ENCODE data around the gene NMNAT3. TPM values are rescaled to one million over a fixed set of nuclear protein-coding genes. Genes with fewer than 3 reads are reported as not detected.

The NMNAT3 gene
- total and polyA plus RNA-seq, 4 donors, result 3.4 to 13.1 (median 8.9) TPM

- ATAC-seq (ENCODE audit: low FRiP score) (no peak), DNase-seq (no peak)
- Histone ChIP-seq H3K4me1 (ENCODE audit: control insufficient read depth in 1 of 2, insufficient read depth in 2 of 2, low read length in 2 of 2) (no peaks in the 10 kb centered on the region), H3K9me3 (ENCODE audit: control insufficient read depth, low read length) (no peaks in the 10 kb centered on the region), H3K27ac (ENCODE audit: low read depth in 1 of 2, low read length in 2 of 2) (no peak overlapping the region), H3K36me3 (ENCODE audit: control insufficient read depth in 1 of 2, insufficient read depth in 2 of 2, low read length in 1 of 2) (no peaks in the 10 kb centered on the region), H3K27me3 (ENCODE audit: control insufficient read depth in 1 of 2, insufficient read depth in 2 of 2, low read length in 1 of 2) (no peaks in the 10 kb centered on the region), H3K4me3 (ENCODE audit: low read length in 2 of 2) (no peak overlapping the region)
- 57 to 58% methylated on average over 5 of the region's 5 CpGs for WGBS, 2 donors
- intact Hi-C loops (cut with DNase I), result loop anchor here in 1 of 2 donors (5.0 kb wide), 1 partner anchor 45 kb away; no protein-coding TSS in a partner anchor
These were observed 160.3 kb downstream of the NMNAT3 start for GRCh38 chr3:139517321-139518065.

- H3K4me3 ChIP-seq (ENCODE audit: low read length in 2 of 2), result no peak overlapping the region
- H3K27ac ChIP-seq (ENCODE audit: low read depth in 1 of 2, low read length in 2 of 2), result no peak overlapping the region
- H3K27me3 ChIP-seq (ENCODE audit: control insufficient read depth in 1 of 2, insufficient read depth in 2 of 2, low read length in 1 of 2), result no peaks in the 10 kb centered on the region
- 89 to 95% methylated on average over 4 of the region's 4 CpGs for WGBS, 2 donors
- H3K9me3 ChIP-seq (ENCODE audit: control insufficient read depth, low read length), result no peaks in the 10 kb centered on the region
- DNase-seq (no peak), ATAC-seq (ENCODE audit: low FRiP score) (no peak)
- H3K4me1 ChIP-seq (ENCODE audit: control insufficient read depth in 1 of 2, insufficient read depth in 2 of 2, low read length in 2 of 2), result no peaks in the 10 kb centered on the region
- no peaks in the 10 kb centered on the region for H3K36me3 ChIP-seq (ENCODE audit: control insufficient read depth in 1 of 2, insufficient read depth in 2 of 2, low read length in 1 of 2)
- intact Hi-C loops (cut with DNase I), result loop anchor here in 1 of 2 donors (5.0 kb wide), 1 partner anchor 48 kb away; no protein-coding TSS in a partner anchor
These were observed 163.0 kb downstream of the NMNAT3 start for GRCh38 chr3:139514741-139515140.

Other genes starting within 250 kb of the NMNAT3 start
- not detected for gene RBP2, start 201.5 kb downstream of the NMNAT3 start, total RNA-seq
- gene RBP2, start 201.5 kb downstream of the NMNAT3 start, polyA plus RNA-seq, result 1,000 to 10,000 TPM in 1 of 2 donors, under 1 TPM in 1; 0.18 to 1,154 TPM
- 10 to 100 TPM; 26.8 to 31.0 TPM for gene RBP1, start 138.2 kb downstream of the NMNAT3 start, total RNA-seq
- gene RBP1, start 138.2 kb downstream of the NMNAT3 start, polyA plus RNA-seq, result 10 to 100 TPM; 31.9 to 60.4 TPM

Data from aorta (tissue), 5 donors.